ENCODE results near the gene PLA2G4D.

GRCh38 chr15:42065468-42065867 lies 28.9 kb downstream of the PLA2G4D start:
- TF ChIP-seq CTCF (IDR thresholded peaks at IDR 0.05): no peak
- no peak for TF ChIP-seq POLR2AphosphoS5 (IDR thresholded peaks at IDR 0.05)
- TF ChIP-seq EP300 (IDR thresholded peaks at IDR 0.05): no peak
- no peak for TF ChIP-seq POLR2A (IDR thresholded peaks at IDR 0.05)
